Measurements from ENCODE around the gene SOS2. TPM values are rescaled to one million over a fixed set of nuclear protein-coding genes. Genes with fewer than 3 reads are reported as not detected.

Gene SOS2
- total RNA-seq, 2 donors from 2014 or later = 22.6 to 41.4 TPM

GRCh38 chr14:50100805-50101204 is 130.6 kb downstream of the SOS2 start:
- Histone ChIP-seq H3K27ac (no peak overlapping the region), H3K9me3 (no peaks in the 10 kb centered on the region), H3K27me3 (replicated peaks; ENCODE audit: insufficient read depth) (no peaks in the 10 kb centered on the region), H3K36me3 (no peaks in the 10 kb centered on the region), H3K4me1 (replicated peaks) (peaks cover 3% of the 10 kb centered on the region), H3K4me3 (no peak overlapping the region)
- TF ChIP-seq, protein P1, sequence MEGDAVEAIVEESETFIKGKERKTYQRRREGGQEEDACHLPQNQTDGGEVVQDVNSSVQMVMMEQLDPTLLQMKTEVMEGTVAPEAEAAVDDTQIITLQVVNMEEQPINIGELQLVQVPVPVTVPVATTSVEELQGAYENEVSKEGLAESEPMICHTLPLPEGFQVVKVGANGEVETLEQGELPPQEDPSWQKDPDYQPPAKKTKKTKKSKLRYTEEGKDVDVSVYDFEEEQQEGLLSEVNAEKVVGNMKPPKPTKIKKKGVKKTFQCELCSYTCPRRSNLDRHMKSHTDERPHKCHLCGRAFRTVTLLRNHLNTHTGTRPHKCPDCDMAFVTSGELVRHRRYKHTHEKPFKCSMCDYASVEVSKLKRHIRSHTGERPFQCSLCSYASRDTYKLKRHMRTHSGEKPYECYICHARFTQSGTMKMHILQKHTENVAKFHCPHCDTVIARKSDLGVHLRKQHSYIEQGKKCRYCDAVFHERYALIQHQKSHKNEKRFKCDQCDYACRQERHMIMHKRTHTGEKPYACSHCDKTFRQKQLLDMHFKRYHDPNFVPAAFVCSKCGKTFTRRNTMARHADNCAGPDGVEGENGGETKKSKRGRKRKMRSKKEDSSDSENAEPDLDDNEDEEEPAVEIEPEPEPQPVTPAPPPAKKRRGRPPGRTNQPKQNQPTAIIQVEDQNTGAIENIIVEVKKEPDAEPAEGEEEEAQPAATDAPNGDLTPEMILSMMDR (IDR thresholded peaks at IDR 0.05) = no peak
- TF ChIP-seq POLR2AphosphoS5 (IDR thresholded peaks at IDR 0.05) = no peak
- TF ChIP-seq POLR2A (IDR thresholded peaks at IDR 0.05) = no peak
- WGBS = 85% methylated on average over 2 of the region's 2 CpGs
- DNase-seq (ENCODE audit: low spot score) = no peak
- intact Hi-C loops (cut with DNase I) = loop anchor here (5.0 to 10.0 kb wide), 2 partner anchors 206 to 234 kb away; partner anchors contain the start of gene ARF6

- no peak for TF ChIP-seq POLR2AphosphoS5 (IDR thresholded peaks at IDR 0.05)
- TF ChIP-seq, protein P1 (IDR thresholded peaks at IDR 0.05) = no peak
- no peak for TF ChIP-seq POLR2A (IDR thresholded peaks at IDR 0.05)
- Histone ChIP-seq H3K4me3 (no peak overlapping the region), H3K36me3 (no peaks in the 10 kb centered on the region), H3K27me3 (replicated peaks; ENCODE audit: insufficient read depth) (no peaks in the 10 kb centered on the region), H3K4me1 (replicated peaks) (peaks cover 3% of the 10 kb centered on the region), H3K9me3 (no peaks in the 10 kb centered on the region), H3K27ac (no peak overlapping the region)
- intact Hi-C loops (cut with DNase I) = no loop called here
- WGBS = 89% methylated on average over 4 of the region's 4 CpGs
- no peak for DNase-seq (ENCODE audit: low spot score)
Observed at GRCh38 chr14:50099335-50099734, 132.0 kb downstream of the SOS2 start.

DNA sequence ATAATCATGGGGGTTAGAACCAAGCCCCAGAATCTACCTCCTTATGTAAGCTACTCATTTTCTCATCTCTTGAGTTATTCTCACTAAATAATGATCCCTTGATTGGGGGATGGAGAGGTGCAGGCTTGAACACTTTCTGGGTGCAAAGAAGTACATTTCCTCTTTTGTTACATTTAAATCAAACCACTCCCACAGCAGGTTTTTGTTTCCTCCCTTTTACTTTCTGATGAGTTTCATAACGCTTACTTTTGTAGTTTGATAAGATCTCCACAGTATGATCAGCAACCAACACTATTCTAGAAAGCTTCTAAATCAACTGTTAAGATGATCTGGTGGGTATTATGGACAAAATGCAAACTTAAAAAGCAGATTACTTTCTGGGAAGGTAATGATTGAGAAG is 135.5 kb downstream of the SOS2 start:
- no peak overlapping the region for H3K27ac ChIP-seq
- WGBS = 31% methylated on average over 1 of the region's 1 CpG
- no peaks in the 10 kb centered on the region for H3K36me3 ChIP-seq
- H3K9me3 ChIP-seq = no peaks in the 10 kb centered on the region
- no peak for DNase-seq (ENCODE audit: low spot score)
- no peaks in the 10 kb centered on the region for H3K27me3 ChIP-seq (replicated peaks; ENCODE audit: insufficient read depth)
- TF ChIP-seq POLR2A (IDR thresholded peaks at IDR 0.05) (no peak), POLR2AphosphoS5 (IDR thresholded peaks at IDR 0.05) (no peak)
- TF ChIP-seq, protein P1 (IDR thresholded peaks at IDR 0.05) = no peak
- H3K4me3 ChIP-seq = no peak overlapping the region
- intact Hi-C loops (cut with DNase I) = no loop called here
- no peaks in the 10 kb centered on the region for H3K4me1 ChIP-seq (replicated peaks)

- Histone ChIP-seq H3K27me3 (replicated peaks; ENCODE audit: insufficient read depth) (no peaks in the 10 kb centered on the region), H3K27ac (no peak overlapping the region), H3K36me3 (no peaks in the 10 kb centered on the region), H3K4me1 (replicated peaks) (no peaks in the 10 kb centered on the region), H3K9me3 (no peaks in the 10 kb centered on the region), H3K4me3 (no peak overlapping the region)
- WGBS = 93% methylated on average over 11 of the region's 11 CpGs
- TF ChIP-seq POLR2A (IDR thresholded peaks at IDR 0.05) = no peak
- TF ChIP-seq, protein P1 (IDR thresholded peaks at IDR 0.05) = no peak
- no peak for TF ChIP-seq POLR2AphosphoS5 (IDR thresholded peaks at IDR 0.05)
- intact Hi-C loops (cut with DNase I) = no loop called here
- no peak for DNase-seq (ENCODE audit: low spot score)
Observed at GRCh38 chr14:50094056-50094755, 137.2 kb downstream of the SOS2 start.

DNA sequence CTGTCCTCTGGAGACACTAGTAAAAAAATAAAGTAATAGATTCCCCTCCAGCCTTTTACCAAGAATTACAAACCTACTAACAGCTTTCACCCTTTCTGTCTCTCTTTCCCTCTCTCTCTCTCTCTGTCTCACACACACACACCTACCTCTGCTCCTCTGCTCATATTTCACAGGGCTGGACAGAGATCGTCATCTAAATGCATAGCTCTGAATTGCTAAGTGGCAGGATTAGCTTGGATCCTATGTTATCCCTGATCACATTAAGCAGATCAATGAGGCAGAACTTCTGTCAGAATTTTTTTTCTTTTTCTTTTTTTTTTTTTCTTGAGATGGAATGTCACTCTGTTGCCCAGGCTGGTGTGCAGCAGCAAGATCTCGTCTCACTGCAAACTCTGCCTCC is 137.9 kb downstream of the SOS2 start:
- TF ChIP-seq, protein P1 (IDR thresholded peaks at IDR 0.05) = no peak
- no peak for TF ChIP-seq POLR2A (IDR thresholded peaks at IDR 0.05)
- TF ChIP-seq POLR2AphosphoS5 (IDR thresholded peaks at IDR 0.05) = no peak
- DNase-seq (ENCODE audit: low spot score) = no peak
- WGBS = 95% methylated on average over 1 of the region's 2 CpGs
- H3K27me3 ChIP-seq (replicated peaks; ENCODE audit: insufficient read depth) = no peaks in the 10 kb centered on the region
- intact Hi-C loops (cut with DNase I) = no loop called here
- no peaks in the 10 kb centered on the region for H3K4me1 ChIP-seq (replicated peaks)
- H3K36me3 ChIP-seq = no peaks in the 10 kb centered on the region
- no peak overlapping the region for H3K27ac ChIP-seq
- H3K9me3 ChIP-seq = no peaks in the 10 kb centered on the region
- no peak overlapping the region for H3K4me3 ChIP-seq

All from prostate gland (tissue), 2 donors.